RCC 7860 (cell line): Measurements from ENCODE around the gene TPD52L1.

Experiments
- DNase-seq: peaks from one replicate; pipeline ENCODE4 v3.0.0-alpha.2; 2015; ENCODE audit warnings: low spot score
- FAIRE-seq: peaks from 2 replicates; lab custom pipeline; 2012; peaks lifted over from hg19 to GRCh38; lab: Jason Lieb, UNC

Gene TPD52L1

GRCh38 chr6:125231574-125232343, 78.2 kb downstream of the TPD52L1 start:
- DNase-seq (no peak), FAIRE-seq (no peak)

GRCh38 chr6:125232466-125232865, 78.9 kb downstream of the TPD52L1 start:
- DNase-seq: no peak
- no peak for FAIRE-seq

GRCh38 chr6:125233202-125233601, 79.6 kb downstream of the TPD52L1 start:
- FAIRE-seq (no peak), DNase-seq (no peak)

GRCh38 chr6:125236536-125237327, 83.2 kb downstream of the TPD52L1 start:
- FAIRE-seq (no peak), DNase-seq (no peak)

- DNase-seq (no peak), FAIRE-seq (no peak)
These were observed 84.2 kb downstream of the TPD52L1 start for GRCh38 chr6:125237764-125238163.

- FAIRE-seq (no peak), DNase-seq (no peak)
These were observed 91.5 kb downstream of the TPD52L1 start for GRCh38 chr6:125245109-125245508.

- DNase-seq: no peak
- FAIRE-seq: no peak
These were observed 92.1 kb downstream of the TPD52L1 start for GRCh38 chr6:125245523-125246264.

- FAIRE-seq: no peak
- no peak for DNase-seq
These were observed 93.0 kb downstream of the TPD52L1 start for GRCh38 chr6:125246566-125246965.

- no peak for DNase-seq
- FAIRE-seq: no peak
These were observed 94.6 kb downstream of the TPD52L1 start for GRCh38 chr6:125248136-125248535.

GRCh38 chr6:125250511-125250910, 96.9 kb downstream of the TPD52L1 start:
- DNase-seq (no peak), FAIRE-seq (no peak)

GRCh38 chr6:125251516-125252220, 98.1 kb downstream of the TPD52L1 start:
- DNase-seq (no peak), FAIRE-seq (no peak)

GRCh38 chr6:125252891-125253290, 99.3 kb downstream of the TPD52L1 start:
- FAIRE-seq: no peak
- no peak for DNase-seq

- FAIRE-seq (no peak), DNase-seq (no peak)
These were observed 100.3 kb downstream of the TPD52L1 start for GRCh38 chr6:125253881-125254280.

- FAIRE-seq (no peak), DNase-seq (no peak)
These were observed 100.7 kb downstream of the TPD52L1 start for GRCh38 chr6:125254321-125254720.

GRCh38 chr6:125255201-125255600, 101.6 kb downstream of the TPD52L1 start:
- DNase-seq: peak; percentile 10
- FAIRE-seq: no peak

GRCh38 chr6:125257351-125257750, 103.8 kb downstream of the TPD52L1 start:
- FAIRE-seq (no peak), DNase-seq (no peak)

GRCh38 chr6:125258651-125259353, 105.2 kb downstream of the TPD52L1 start:
- no peak for DNase-seq
- no peak for FAIRE-seq

- FAIRE-seq: no peak
- DNase-seq: no peak
These were observed 105.8 kb downstream of the TPD52L1 start for GRCh38 chr6:125259354-125259736.

- DNase-seq (no peak), FAIRE-seq (no peak)
These were observed 108.7 kb downstream of the TPD52L1 start for GRCh38 chr6:125262016-125263013.
